PFSK-1 (cell line): Measurements from ENCODE around the gene HCRTR2.

Experiments
- FOXP2 ChIP-seq: optimal IDR thresholded peaks from 2 replicates; pipeline ENCODE3; 2011; ENCODE audit warnings: borderline replicate concordance, control low read depth, inconsistent platforms; ENCODE audit not compliant: insufficient read depth; ENCODE audit errors: extremely low read length, extremely low read depth
- POLR2AphosphoS5 ChIP-seq: IDR thresholded peaks from 2 replicates; pipeline ENCODE4 v1.6.1; 2012; ENCODE audit warnings: low read depth, mild to moderate bottlenecking, control low read depth, low read length, moderate library complexity
- SIN3A ChIP-seq: IDR thresholded peaks from 2 replicates; pipeline ENCODE4 v1.6.1; 2012; ENCODE audit warnings: mild to moderate bottlenecking, low read length, moderate library complexity, borderline replicate concordance; ENCODE audit not compliant: insufficient read depth
- TAF1 ChIP-seq: IDR thresholded peaks from 2 replicates; pipeline ENCODE4 v1.6.1; 2012; ENCODE audit warnings: low read length, control low read depth, borderline replicate concordance; ENCODE audit not compliant: insufficient read depth
- TF ChIP-seq, protein P1 (sequence below), 2 experiments: IDR thresholded peaks; 2 replicates each; pipeline versions ENCODE4 v1.6.1 to v1.8.0; 2011 to 2012; ENCODE audit warnings: low read depth in 2 of 2, low read length in 2 of 2, control low read depth in 1 of 2, inconsistent platforms in 1 of 2, mild to moderate bottlenecking in 1 of 2, moderate library complexity in 1 of 2; ENCODE audit not compliant: insufficient read depth in 1 of 2

The HCRTR2 gene

DNA sequence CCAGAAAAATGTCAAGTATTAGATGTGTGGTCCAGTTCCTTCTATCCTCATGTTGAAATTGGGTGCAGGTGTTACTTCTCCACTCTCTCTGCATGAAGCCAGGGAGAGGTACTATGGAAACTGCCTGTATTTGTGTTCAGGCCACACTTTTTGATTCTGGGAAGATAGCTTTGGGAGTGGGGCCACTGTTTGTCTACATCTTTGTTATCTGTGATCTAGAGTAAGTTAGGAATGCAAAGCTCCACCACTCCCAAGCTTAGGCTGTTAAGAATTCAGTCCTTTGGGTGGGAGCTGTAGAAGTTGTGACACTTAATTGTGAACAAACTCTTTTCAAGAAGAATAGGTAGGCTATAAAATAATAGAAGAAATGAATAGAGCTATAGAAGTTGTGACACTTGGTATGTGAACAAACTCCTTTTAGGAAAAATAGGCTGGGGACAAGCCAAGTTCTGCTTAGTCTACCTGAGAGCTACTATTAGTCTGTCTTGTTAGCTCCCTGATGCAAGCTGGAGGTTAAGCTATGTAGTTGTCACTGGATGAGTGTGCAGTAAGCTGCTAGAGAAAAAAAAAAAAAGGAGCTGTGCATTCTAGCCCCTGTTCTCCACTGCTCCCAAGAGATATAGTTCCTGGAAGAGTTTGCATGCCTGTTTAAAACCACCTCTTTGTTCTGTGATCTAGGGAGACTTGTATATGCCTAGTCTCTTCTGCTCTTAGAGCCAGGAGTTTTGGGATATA, 145.8 kb downstream of the HCRTR2 start:
- TF ChIP-seq TAF1 (no peak), SIN3A (no peak), POLR2AphosphoS5 (no peak), FOXP2 (no peak)
- TF ChIP-seq, protein P1, sequence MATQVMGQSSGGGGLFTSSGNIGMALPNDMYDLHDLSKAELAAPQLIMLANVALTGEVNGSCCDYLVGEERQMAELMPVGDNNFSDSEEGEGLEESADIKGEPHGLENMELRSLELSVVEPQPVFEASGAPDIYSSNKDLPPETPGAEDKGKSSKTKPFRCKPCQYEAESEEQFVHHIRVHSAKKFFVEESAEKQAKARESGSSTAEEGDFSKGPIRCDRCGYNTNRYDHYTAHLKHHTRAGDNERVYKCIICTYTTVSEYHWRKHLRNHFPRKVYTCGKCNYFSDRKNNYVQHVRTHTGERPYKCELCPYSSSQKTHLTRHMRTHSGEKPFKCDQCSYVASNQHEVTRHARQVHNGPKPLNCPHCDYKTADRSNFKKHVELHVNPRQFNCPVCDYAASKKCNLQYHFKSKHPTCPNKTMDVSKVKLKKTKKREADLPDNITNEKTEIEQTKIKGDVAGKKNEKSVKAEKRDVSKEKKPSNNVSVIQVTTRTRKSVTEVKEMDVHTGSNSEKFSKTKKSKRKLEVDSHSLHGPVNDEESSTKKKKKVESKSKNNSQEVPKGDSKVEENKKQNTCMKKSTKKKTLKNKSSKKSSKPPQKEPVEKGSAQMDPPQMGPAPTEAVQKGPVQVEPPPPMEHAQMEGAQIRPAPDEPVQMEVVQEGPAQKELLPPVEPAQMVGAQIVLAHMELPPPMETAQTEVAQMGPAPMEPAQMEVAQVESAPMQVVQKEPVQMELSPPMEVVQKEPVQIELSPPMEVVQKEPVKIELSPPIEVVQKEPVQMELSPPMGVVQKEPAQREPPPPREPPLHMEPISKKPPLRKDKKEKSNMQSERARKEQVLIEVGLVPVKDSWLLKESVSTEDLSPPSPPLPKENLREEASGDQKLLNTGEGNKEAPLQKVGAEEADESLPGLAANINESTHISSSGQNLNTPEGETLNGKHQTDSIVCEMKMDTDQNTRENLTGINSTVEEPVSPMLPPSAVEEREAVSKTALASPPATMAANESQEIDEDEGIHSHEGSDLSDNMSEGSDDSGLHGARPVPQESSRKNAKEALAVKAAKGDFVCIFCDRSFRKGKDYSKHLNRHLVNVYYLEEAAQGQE (IDR thresholded peaks at IDR 0.05; ENCODE audit: insufficient read depth in 1 of 2, low read depth in 2 of 2, low read length in 2 of 2): no peak

DNA sequence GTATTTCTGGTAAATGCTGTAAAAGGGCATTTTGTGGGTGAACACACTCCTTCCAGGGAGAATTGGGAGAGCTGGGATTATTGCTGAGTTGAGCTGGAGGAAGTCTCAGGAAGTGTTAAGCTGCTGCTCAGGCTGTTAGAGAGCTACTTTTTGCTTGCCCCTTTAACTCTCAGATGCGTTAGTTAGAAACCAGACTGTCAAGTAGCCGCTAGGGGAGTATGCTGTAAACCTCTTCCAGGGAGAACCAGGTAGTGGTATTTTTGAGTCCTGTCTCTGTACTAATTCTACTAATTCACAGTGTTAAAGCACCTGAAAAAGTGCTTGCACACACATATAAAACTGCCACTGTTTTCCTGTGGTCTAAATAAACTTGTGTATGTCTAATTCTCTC, 146.4 kb downstream of the HCRTR2 start:
- TF ChIP-seq TAF1 (no peak), FOXP2 (no peak), SIN3A (no peak), POLR2AphosphoS5 (no peak)
- TF ChIP-seq, protein P1 (IDR thresholded peaks at IDR 0.05; ENCODE audit: insufficient read depth in 1 of 2, low read depth in 2 of 2, low read length in 2 of 2): no peak

DNA sequence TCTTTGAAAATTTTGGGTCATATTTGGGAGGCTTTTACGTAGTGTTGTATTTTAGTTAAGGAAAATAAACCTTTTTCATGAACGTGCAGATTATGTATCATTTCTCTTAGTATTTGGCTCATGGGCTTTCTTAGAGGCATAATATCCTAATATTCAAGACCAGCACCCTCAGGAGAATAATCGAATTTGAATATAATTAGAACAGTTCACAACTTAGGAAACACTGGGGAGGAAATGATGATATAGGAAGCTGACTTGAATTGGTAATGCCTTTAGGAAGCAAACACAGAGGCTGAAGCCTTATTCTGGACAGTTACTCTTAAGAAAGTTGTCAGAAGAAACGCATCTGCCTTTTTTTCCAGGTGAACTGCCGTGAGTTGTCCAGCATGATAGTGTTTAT, 152.9 kb downstream of the HCRTR2 start, which contains the start of gene GFRAL:
TSS of gene GFRAL (plus strand) at position 301 of the 400 bp plus-strand sequence. CDS start at position 387, 86 bp downstream.
- TF ChIP-seq FOXP2 (no peak), POLR2AphosphoS5 (no peak), TAF1 (no peak), SIN3A (no peak)
- TF ChIP-seq, protein P1 (IDR thresholded peaks at IDR 0.05; ENCODE audit: insufficient read depth in 1 of 2, low read depth in 2 of 2, low read length in 2 of 2): no peak
